ENCODE results near the gene NEURL4. TPM values are rescaled to one million over a fixed set of nuclear protein-coding genes. Genes with fewer than 3 reads are reported as not detected.
A peak's percentile ranks its signal among the peaks of the same experiment; 100 is the strongest.

Gene NEURL4
- polyA plus RNA-seq, 2 of the 4 experiments (the other 2 are of a cell fraction) = 12.2 to 50.4 TPM

DNA sequence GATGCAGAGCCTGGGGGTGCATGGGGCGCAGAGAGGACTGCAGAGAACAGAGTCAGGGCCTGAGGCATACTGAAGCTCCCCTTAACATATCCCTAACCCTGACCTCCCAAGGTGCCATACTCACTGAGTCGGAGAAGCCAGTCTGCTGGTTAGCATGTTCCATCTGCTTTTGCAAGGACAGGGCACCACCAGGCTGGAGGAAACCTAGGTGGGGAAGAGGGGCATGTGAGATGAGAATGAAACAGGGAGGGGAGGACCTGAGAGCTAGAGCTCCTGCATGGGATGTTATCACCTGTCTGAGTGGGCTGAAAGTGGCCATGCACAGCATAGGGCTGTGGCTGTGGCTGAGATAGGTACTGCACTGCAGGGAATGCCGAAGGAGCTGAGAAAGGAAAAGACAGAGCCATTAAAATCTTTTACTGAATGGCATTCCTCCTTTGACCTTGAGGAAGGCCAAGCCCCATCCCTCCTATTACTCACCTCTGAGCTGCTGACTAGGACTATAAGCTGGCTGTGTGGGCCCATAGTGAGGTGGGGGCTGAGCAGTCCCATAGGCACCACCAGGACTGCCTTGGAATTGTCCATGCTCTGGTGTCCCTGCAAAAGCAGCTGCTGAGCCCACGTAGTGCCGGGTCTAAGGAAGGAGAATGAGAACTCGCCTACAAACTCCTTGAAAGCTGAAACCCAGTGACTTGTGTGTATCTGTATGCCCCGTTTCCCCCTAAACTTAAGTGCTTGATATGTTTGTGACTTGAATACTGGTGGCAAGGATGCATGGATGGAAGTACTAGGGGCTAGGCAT, 15.8 kb downstream of the NEURL4 start (continued):
- TF ChIP-seq HOXA7 (CRISPR knock-in tag; IDR thresholded peaks at IDR 0.05) = peak; percentile 90; the same call in 1 of the 2 replicates
- TF ChIP-seq, protein P1, sequence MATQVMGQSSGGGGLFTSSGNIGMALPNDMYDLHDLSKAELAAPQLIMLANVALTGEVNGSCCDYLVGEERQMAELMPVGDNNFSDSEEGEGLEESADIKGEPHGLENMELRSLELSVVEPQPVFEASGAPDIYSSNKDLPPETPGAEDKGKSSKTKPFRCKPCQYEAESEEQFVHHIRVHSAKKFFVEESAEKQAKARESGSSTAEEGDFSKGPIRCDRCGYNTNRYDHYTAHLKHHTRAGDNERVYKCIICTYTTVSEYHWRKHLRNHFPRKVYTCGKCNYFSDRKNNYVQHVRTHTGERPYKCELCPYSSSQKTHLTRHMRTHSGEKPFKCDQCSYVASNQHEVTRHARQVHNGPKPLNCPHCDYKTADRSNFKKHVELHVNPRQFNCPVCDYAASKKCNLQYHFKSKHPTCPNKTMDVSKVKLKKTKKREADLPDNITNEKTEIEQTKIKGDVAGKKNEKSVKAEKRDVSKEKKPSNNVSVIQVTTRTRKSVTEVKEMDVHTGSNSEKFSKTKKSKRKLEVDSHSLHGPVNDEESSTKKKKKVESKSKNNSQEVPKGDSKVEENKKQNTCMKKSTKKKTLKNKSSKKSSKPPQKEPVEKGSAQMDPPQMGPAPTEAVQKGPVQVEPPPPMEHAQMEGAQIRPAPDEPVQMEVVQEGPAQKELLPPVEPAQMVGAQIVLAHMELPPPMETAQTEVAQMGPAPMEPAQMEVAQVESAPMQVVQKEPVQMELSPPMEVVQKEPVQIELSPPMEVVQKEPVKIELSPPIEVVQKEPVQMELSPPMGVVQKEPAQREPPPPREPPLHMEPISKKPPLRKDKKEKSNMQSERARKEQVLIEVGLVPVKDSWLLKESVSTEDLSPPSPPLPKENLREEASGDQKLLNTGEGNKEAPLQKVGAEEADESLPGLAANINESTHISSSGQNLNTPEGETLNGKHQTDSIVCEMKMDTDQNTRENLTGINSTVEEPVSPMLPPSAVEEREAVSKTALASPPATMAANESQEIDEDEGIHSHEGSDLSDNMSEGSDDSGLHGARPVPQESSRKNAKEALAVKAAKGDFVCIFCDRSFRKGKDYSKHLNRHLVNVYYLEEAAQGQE (IDR thresholded peaks at IDR 0.05) = no peak
- no peak for TF ChIP-seq JUNB (IDR thresholded peaks at IDR 0.05)
- TF ChIP-seq EHMT2 (IDR thresholded peaks at IDR 0.05; ENCODE audit: low read depth) = no peak
- no peak for TF ChIP-seq FOSL2 (IDR thresholded peaks at IDR 0.05)
- TF ChIP-seq FOSL2 (CRISPR knock-in tag; IDR thresholded peaks at IDR 0.05) = no peak
- TF ChIP-seq ZC3H11A (IDR thresholded peaks at IDR 0.05) = no peak
- TF ChIP-seq, protein P2, sequence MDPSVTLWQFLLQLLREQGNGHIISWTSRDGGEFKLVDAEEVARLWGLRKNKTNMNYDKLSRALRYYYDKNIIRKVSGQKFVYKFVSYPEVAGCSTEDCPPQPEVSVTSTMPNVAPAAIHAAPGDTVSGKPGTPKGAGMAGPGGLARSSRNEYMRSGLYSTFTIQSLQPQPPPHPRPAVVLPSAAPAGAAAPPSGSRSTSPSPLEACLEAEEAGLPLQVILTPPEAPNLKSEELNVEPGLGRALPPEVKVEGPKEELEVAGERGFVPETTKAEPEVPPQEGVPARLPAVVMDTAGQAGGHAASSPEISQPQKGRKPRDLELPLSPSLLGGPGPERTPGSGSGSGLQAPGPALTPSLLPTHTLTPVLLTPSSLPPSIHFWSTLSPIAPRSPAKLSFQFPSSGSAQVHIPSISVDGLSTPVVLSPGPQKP (IDR thresholded peaks at IDR 0.05; ENCODE audit: low read depth, low read length) = no peak
- TF ChIP-seq JUN (IDR thresholded peaks at IDR 0.05) = peak in 1 of 2 experiments; percentile 31; a peak in 3 of 5 replicates
- TF ChIP-seq HOXB13 (CRISPR knock-in tag; IDR thresholded peaks at IDR 0.05; ENCODE audit: low read depth) = no peak
- no peak for TF ChIP-seq KDM5A (IDR thresholded peaks at IDR 0.05)
- no peak for TF ChIP-seq RAD21 (conservative IDR thresholded peaks at IDR 0.05 in 1 of 2, IDR thresholded peaks at IDR 0.05 in 1 of 2)
- TF ChIP-seq, protein P3, sequence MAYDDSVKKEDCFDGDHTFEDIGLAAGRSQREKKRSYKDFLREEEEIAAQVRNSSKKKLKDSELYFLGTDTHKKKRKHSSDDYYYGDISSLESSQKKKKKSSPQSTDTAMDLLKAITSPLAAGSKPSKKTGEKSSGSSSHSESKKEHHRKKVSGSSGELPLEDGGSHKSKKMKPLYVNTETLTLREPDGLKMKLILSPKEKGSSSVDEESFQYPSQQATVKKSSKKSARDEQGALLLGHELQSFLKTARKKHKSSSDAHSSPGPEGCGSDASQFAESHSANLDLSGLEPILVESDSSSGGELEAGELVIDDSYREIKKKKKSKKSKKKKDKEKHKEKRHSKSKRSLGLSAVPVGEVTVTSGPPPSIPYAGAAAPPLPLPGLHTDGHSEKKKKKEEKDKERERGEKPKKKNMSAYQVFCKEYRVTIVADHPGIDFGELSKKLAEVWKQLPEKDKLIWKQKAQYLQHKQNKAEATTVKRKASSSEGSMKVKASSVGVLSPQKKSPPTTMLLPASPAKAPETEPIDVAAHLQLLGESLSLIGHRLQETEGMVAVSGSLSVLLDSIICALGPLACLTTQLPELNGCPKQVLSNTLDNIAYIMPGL (CRISPR knock-in tag; IDR thresholded peaks at IDR 0.05; ENCODE audit: borderline replicate concordance) = no peak; the same call in none of the 2 replicates
- no peak for TF ChIP-seq POLR2A (IDR thresholded peaks at IDR 0.05; ENCODE audit: low read length)
- no peak for TF ChIP-seq HEYL (CRISPR knock-in tag; IDR thresholded peaks at IDR 0.05)
- TF ChIP-seq, protein P4, sequence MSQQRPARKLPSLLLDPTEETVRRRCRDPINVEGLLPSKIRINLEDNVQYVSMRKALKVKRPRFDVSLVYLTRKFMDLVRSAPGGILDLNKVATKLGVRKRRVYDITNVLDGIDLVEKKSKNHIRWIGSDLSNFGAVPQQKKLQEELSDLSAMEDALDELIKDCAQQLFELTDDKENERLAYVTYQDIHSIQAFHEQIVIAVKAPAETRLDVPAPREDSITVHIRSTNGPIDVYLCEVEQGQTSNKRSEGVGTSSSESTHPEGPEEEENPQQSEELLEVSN (IDR thresholded peaks at IDR 0.05; ENCODE audit: borderline replicate concordance, low read depth) = no peak
- no peak for TF ChIP-seq CBX2 (IDR thresholded peaks at IDR 0.05; ENCODE audit: borderline replicate concordance, low read depth)
- TF ChIP-seq PHF8 (IDR thresholded peaks at IDR 0.05; ENCODE audit: borderline replicate concordance, low read depth) = no peak
- no peak for TF ChIP-seq CBX8 (IDR thresholded peaks at IDR 0.05)
- TF ChIP-seq ZFP36 (IDR thresholded peaks at IDR 0.05; ENCODE audit: borderline replicate concordance, partially characterized antibody) = no peak
- TF ChIP-seq RCOR1 (IDR thresholded peaks at IDR 0.05; ENCODE audit: low read depth, low read length) = no peak
- no peak for TF ChIP-seq ZSCAN20 (CRISPR knock-in tag; IDR thresholded peaks at IDR 0.05)
- no peak for TF ChIP-seq CEBPB (IDR thresholded peaks at IDR 0.05)
- no peak for TF ChIP-seq HDAC2 (IDR thresholded peaks at IDR 0.05)
- TF ChIP-seq EP300 (IDR thresholded peaks at IDR 0.05) = no peak
- TF ChIP-seq, protein P5, sequence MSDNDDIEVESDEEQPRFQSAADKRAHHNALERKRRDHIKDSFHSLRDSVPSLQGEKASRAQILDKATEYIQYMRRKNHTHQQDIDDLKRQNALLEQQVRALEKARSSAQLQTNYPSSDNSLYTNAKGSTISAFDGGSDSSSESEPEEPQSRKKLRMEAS (IDR thresholded peaks at IDR 0.05) = no peak
- TF ChIP-seq, protein P6, sequence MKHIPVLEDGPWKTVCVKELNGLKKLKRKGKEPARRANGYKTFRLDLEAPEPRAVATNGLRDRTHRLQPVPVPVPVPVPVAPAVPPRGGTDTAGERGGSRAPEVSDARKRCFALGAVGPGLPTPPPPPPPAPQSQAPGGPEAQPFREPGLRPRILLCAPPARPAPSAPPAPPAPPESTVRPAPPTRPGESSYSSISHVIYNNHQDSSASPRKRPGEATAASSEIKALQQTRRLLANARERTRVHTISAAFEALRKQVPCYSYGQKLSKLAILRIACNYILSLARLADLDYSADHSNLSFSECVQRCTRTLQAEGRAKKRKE (CRISPR knock-in tag; IDR thresholded peaks at IDR 0.05; ENCODE audit: low read depth) = no peak; the same call in 1 of the 2 replicates
- TF ChIP-seq SREBF2 (IDR thresholded peaks at IDR 0.05) = no peak
- TF ChIP-seq MAFK (IDR thresholded peaks at IDR 0.05; ENCODE audit: partially characterized antibody) = no peak
- TF ChIP-seq, protein P7, sequence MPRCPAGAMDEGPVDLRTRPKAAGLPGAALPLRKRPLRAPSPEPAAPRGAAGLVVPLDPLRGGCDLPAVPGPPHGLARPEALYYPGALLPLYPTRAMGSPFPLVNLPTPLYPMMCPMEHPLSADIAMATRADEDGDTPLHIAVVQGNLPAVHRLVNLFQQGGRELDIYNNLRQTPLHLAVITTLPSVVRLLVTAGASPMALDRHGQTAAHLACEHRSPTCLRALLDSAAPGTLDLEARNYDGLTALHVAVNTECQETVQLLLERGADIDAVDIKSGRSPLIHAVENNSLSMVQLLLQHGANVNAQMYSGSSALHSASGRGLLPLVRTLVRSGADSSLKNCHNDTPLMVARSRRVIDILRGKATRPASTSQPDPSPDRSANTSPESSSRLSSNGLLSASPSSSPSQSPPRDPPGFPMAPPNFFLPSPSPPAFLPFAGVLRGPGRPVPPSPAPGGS (IDR thresholded peaks at IDR 0.05) = no peak; the same call in 2 of the 3 replicates
- peak; percentile 71; the same call in 1 of the 2 replicates for TF ChIP-seq ESRRA (IDR thresholded peaks at IDR 0.05; ENCODE audit: borderline replicate concordance, low read length)
- no peak for TF ChIP-seq GATA3 (IDR thresholded peaks at IDR 0.05; ENCODE audit: borderline replicate concordance)
- no peak for TF ChIP-seq NPAS2 (CRISPR knock-in tag; IDR thresholded peaks at IDR 0.05; ENCODE audit: borderline replicate concordance)
- no peak for TF ChIP-seq BHLHE40 (IDR thresholded peaks at IDR 0.05; ENCODE audit: low read depth, low read length)
